C4-2B (cell line): ENCODE results near the gene WFIKKN1.

Source experiments
- ZFX ChIP-seq: fragments of 450-650 bp; IDR thresholded peaks from 2 replicates; pipeline ENCODE4 v1.6.1; 2017
- TF ChIP-seq, protein P1 (sequence below): fragments of 450-650 bp; conservative IDR thresholded peaks from 2 replicates; pipeline ENCODE4 v1.5.1; 2017; ENCODE audit warnings: mild to moderate bottlenecking

DNA sequence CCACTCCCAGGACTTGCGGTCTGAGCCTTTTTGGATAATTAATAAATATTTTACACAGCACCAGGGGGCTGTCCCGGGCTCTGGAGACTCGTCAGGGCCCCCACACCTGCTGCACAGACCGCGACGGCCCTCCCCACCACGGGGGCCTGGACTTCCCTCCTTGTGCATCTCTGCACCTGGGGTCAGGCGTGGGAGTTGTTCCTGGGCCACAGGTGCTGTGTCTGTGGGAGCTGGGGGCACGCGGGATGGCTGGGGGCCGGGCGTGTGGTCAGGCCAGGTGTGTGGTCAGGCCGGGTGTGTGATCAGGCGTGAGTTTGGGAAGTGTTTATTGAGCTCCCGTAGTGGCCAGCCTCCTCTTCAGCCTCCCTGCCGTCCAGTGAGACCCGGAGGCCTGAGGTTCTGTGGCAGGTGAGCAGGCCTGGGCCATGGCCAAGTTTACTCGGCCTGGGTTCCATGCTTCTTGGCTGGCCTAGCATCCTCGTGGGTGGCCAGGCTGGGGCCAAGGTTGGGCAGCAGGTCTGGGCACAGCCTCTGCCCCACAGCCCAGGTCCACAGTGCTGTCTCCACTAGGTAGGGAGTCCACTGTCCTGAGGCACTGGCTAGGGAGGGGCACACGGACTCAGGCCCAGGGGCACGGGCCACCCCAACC is 47.5 kb downstream of the WFIKKN1 start:
- TF ChIP-seq, protein P1, sequence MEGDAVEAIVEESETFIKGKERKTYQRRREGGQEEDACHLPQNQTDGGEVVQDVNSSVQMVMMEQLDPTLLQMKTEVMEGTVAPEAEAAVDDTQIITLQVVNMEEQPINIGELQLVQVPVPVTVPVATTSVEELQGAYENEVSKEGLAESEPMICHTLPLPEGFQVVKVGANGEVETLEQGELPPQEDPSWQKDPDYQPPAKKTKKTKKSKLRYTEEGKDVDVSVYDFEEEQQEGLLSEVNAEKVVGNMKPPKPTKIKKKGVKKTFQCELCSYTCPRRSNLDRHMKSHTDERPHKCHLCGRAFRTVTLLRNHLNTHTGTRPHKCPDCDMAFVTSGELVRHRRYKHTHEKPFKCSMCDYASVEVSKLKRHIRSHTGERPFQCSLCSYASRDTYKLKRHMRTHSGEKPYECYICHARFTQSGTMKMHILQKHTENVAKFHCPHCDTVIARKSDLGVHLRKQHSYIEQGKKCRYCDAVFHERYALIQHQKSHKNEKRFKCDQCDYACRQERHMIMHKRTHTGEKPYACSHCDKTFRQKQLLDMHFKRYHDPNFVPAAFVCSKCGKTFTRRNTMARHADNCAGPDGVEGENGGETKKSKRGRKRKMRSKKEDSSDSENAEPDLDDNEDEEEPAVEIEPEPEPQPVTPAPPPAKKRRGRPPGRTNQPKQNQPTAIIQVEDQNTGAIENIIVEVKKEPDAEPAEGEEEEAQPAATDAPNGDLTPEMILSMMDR, result no peak
- no peak for TF ChIP-seq ZFX
